GM12872 (cell line): ENCODE data around the gene ANP32A.

Experiments used
- TF ChIP-seq, protein P1 (sequence below): IDR thresholded peaks from 3 replicates; pipeline ENCODE4 v1.5.1; 2011; ENCODE audit warnings: low read depth, mild to moderate bottlenecking, low read length, moderate library complexity; ENCODE audit not compliant: insufficient read depth

ANP32A gene

DNA sequence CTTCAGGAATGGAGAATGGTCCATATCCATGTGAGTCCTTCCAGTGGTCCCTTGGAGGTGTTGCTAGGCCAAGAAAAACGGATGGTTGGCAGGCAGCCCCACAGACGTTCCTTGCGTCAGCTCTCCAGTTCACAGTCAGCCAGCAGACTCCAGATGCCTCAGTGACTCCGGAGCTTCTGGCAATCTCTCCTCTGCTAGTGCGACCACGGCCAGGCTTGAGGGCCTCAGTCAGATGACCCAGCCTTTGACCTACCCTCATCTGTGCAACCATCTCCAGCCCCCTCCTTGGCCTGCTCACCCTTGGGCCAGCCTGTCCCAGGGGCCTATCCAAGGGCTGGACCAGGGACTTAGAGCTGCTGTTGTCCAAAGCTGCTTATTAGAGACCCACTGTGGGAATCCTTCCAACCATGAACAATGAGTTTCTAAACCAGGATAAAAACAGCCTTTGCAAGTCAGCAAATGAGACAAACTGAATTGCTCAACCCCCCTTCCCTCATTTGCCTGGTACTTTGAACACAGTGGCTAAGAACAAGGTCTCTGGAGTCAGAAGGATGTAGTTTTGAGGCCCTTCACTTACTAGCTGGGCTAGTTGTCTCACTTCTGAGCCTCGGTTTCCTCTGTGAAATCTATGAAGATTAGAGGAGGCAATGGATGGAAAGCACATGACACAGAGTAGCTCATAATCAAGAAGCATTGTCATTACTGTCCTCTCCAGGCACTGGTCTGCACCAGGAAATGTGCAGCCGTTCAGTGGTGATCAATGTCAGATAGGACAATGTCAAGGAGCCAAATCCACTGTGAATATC lies 44.8 kb downstream of the ANP32A start:
- TF ChIP-seq, protein P1, sequence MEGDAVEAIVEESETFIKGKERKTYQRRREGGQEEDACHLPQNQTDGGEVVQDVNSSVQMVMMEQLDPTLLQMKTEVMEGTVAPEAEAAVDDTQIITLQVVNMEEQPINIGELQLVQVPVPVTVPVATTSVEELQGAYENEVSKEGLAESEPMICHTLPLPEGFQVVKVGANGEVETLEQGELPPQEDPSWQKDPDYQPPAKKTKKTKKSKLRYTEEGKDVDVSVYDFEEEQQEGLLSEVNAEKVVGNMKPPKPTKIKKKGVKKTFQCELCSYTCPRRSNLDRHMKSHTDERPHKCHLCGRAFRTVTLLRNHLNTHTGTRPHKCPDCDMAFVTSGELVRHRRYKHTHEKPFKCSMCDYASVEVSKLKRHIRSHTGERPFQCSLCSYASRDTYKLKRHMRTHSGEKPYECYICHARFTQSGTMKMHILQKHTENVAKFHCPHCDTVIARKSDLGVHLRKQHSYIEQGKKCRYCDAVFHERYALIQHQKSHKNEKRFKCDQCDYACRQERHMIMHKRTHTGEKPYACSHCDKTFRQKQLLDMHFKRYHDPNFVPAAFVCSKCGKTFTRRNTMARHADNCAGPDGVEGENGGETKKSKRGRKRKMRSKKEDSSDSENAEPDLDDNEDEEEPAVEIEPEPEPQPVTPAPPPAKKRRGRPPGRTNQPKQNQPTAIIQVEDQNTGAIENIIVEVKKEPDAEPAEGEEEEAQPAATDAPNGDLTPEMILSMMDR, result no peak

DNA sequence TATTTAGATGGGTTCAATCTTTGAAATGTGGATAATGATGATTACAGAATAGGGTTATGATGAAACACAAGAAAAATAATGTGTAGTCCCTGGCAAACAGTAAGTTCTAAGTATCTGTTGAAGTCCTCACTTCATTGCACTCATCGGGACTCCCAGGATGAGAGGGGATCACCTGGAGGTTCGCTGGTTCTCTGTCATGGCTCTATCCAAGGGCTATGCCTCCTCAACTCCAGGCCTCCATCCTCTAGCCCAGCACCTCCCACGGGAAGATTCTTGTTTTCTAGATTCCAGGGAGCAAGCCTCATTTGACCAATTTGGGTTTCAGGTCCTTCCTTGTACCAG lies 45.5 kb downstream of the ANP32A start:
- TF ChIP-seq, protein P1, result no peak

DNA sequence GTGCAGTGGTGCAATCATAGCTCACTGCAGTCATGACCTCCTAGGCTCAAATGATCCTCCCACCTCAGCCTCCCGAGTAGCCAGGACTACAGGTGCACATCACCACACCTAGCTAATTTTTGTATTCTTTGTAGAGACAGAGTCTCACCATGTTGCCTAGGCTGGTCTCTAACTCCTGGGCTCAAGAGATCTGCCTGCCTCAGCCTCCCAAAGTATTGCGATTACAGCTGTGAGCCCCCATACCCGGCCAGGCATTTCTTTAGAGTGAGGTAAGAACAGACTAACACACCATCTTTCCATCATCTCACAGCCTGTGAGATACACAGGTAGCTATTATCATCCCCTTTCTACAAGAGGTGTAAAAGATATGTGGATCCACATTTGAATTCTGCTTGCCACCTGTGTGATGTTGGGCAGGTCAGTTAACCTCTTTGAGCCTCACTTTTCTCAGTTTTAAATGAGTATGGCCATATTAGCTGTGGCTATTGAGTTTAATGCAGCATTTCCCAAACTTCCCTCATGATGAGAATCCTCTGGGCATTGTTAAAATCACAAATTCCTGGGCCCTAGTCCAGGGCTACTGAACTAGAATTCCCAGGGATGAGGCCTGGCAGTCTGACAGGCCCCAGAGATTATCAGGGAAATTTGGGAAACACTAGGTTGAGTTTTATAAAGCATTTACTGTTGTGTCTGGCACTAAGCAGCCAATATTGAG lies 46.0 kb downstream of the ANP32A start:
- TF ChIP-seq, protein P1, result no peak

GRCh38 chr15:68774120-68774519 lies 46.6 kb downstream of the ANP32A start:
- TF ChIP-seq, protein P1, result no peak

- TF ChIP-seq, protein P1, result no peak
Observed at GRCh38 chr15:68773036-68773435, 47.7 kb downstream of the ANP32A start.

GRCh38 chr15:68770216-68770615 lies 50.5 kb downstream of the ANP32A start:
- TF ChIP-seq, protein P1, result no peak

- TF ChIP-seq, protein P1, result no peak
Observed at GRCh38 chr15:68769702-68770101, 51.0 kb downstream of the ANP32A start.
